SK-N-SH (cell line): ENCODE results near the gene CCNF.

Experiments used
- CTCF ChIP-seq: fragments of 200-600 bp; sonication (generic); IDR thresholded peaks from 2 replicates; pipeline ENCODE4 v1.6.1; 2017; ENCODE audit warnings: antibody characterized with exemption, mild to moderate bottlenecking, moderate library complexity
- JUND ChIP-seq: IDR thresholded peaks from 2 replicates; pipeline ENCODE4 v1.4.0; 2012
- MXI1 ChIP-seq: IDR thresholded peaks from 2 replicates; pipeline ENCODE4 v1.6.1; 2012; ENCODE audit warnings: mild to moderate bottlenecking, low read depth, low read length, improper control_type of control experiment
- PBX3 ChIP-seq: IDR thresholded peaks from 2 replicates; pipeline ENCODE4; 2012
- POLR2AphosphoS5 ChIP-seq: IDR thresholded peaks from 2 replicates; pipeline ENCODE4 v1.6.1; 2012; ENCODE audit warnings: low read depth, low read length
- REST ChIP-seq: IDR thresholded peaks from 2 replicates; pipeline ENCODE4 v1.6.1; 2012; ENCODE audit warnings: mild to moderate bottlenecking, low read depth, low read length, moderate library complexity
- SMC3 ChIP-seq: IDR thresholded peaks from 2 replicates; pipeline ENCODE4 v1.6.1; 2012; ENCODE audit warnings: low read depth, low read length, improper control_type of control experiment
- TAF1 ChIP-seq: IDR thresholded peaks from 2 replicates; pipeline ENCODE4 v1.6.1; 2012; ENCODE audit warnings: low read depth, mild to moderate bottlenecking, low read length, moderate library complexity, borderline replicate concordance
- USF1 ChIP-seq: IDR thresholded peaks from 2 replicates; pipeline ENCODE4 v1.4.0; 2012; ENCODE audit warnings: low read depth, borderline replicate concordance

DNA sequence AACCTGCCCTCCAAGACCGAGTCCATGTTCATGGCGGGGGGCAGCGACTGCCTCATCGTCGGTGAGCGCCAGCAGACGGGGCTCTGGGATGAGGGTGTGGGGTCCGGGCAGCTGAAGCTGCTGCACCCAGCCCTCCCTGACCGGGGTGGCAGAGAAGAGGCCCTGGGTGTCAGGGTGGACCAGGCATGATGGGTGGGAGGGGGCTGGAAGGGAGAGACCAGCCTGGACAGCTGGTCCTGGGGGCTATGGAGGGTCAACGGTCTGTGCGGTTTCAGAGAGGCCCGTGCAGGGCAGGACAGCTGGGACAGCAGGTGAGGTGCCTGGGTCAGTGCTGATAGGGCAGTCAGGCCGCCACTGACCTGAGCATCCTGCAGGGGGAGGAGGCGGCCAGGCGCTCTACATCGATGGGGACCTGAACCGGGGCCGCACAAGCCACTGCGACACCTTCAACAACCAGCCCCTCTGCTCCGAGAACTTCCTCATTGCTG is 71.2 kb downstream of the CCNF start:
- TF ChIP-seq POLR2AphosphoS5 = no peak
- no peak for TF ChIP-seq SMC3
- no peak for TF ChIP-seq CTCF
- TF ChIP-seq JUND = no peak
- TF ChIP-seq MXI1 = no peak
- TF ChIP-seq REST = no peak
- no peak for TF ChIP-seq PBX3
- TF ChIP-seq TAF1 = no peak
- no peak for TF ChIP-seq USF1
